HG03097 (cell line): ENCODE measurements around the gene SSRP1.
A peak's percentile ranks its signal among the peaks of the same experiment; 100 is the strongest.

Experiments used
- ATAC-seq: cut with Tn5 transposase; IDR thresholded peaks from one replicate; pipeline ENCODE4 v1.9.1; 2021; ENCODE audit not compliant: unreplicated experiment, low FRiP score

SSRP1 gene

DNA sequence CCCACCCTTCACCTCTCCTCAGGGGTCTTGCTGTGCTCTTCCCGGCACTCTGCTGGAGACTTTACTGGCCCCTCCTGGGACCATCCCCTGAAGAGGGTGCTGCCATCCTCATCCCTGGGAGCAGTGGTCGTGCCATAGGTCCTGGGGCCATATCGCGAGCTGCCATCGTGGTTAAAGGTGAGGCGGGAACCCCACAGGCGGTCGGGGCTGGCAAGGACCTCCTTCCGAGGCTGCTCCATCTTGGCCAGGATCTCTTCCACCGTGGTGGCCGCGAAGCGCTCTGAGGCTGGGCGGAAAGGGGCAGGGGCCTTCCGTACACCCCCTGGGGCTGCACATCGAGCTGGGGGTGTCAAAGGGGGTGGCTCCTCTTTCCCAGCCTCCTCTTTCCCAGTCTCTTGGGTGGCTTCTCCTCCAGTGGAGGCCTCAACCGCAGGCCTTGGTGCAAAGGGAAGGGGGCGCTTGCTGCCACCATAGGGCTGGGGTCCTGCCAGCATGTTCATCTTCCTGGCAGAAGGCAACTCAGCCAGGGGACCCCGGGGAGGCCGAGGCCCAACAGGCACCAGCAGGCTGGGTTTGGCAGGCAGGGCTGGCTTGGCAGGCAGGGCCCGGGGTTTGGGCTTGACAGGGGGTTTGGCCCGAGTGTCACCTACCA is 15.5 kb downstream of the SSRP1 start:
- ATAC-seq = no peak

DNA sequence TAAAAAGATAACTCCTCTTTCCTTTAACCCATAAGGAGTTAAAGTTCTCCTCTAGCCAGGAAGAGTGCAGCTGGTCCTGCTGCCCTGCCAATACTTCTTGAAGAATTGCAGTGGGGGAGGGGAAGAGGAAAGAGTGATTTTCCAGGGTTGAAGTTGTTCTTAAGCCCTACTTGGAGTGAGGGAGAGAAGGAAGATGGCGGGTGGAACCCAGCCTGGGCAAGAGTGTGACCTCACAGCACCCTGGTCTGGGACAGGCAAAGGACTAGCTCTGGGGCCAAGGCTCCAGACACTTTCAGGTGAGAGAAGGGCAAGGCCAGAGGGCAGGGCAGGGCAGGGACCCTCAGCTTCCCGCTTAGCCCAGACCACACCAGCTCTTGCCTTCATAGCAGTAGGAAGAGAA is 17.5 kb downstream of the SSRP1 start:
- ATAC-seq = no peak

DNA sequence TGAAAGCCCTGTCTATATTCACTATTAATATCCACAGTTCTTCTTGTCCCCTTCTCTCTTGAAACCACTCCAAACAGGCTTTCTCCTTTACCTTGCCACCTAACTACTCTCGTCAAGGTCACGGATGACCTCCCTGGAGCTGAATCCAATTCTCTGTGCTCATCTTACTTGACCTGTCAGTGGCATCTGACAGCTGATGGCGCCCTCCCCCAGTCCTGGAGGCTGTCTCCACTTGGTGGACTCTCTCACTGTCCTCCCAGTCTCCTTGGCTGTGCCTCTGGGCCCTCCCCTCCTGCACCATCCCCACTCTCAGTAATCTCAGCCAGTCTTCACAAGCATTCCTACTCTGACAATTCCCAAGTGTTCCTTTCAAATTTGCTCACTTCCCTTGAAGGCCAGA is 19.7 kb downstream of the SSRP1 start:
- no peak for ATAC-seq

DNA sequence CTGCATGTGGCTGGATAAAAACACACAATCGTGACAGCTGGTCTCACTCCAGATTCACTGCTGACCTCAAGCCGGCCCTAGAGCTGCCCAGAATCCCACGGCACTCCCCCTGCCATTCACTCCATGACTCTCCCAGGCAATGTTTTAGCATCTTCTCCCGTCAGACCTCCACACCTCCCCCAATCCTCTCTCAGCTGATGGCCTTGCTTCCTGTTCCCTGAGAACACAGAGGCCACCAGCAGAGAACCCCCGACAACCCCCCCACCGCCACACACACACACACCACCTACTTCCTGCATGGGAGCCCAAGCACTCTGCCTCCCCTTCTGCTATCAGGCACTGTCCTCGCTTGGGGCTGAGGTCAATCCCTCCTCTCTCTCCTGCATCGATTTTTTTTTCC is 20.2 kb downstream of the SSRP1 start:
- no peak for ATAC-seq

DNA sequence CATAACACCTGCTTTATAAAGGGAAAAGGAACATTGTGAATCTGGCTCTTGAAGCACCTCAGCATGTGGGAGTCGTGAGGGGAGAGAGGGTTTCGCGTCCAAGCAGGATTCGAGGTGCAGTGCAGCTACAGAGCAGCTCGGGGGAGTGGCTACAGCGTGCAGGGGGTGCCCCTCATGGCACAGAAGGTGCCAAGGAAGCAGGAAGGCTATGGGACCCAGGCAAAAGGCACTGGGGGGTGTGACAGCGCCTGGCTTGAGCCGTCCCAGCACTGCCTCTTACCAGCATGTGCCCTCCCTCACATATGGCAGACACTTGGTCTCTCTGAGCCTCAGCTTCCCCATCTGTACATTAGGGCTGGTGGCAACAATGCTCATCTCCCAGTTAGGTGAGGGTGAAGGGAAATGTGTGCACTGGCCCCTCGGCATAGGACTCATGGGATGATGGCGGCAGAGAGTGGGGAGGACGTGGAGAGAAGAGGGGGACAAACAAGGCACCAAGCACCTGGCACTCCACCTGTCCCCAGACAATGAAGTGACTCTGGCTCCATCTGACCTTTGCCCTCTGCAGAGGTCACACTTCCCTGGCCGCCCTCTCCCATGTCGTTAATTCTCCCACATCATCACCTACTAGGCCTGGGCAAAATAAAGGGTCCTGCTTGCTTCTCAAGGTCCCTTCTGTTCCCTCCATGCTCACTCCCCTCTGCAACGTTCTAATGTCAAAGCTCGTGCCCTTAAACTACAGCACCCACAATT is 21.3 kb downstream of the SSRP1 start:
- no peak for ATAC-seq

DNA sequence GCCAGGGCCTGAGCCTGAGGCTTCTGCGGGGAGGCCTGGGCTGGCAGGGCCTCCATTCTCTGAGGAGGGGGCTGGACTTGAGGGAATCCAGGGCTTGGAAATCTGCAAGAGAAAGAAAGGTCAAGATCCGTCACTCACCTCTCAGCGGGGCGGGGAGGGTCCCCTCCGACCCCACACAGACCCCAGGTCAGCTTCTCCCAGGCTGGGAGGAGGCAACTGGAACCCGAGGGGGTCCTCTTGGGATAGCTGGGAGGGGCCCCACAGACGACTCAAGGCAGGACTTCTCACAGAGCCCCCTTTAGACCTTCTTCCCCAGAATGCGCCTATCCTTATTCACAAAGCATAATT is 21.9 kb downstream of the SSRP1 start:
- no peak for ATAC-seq

DNA sequence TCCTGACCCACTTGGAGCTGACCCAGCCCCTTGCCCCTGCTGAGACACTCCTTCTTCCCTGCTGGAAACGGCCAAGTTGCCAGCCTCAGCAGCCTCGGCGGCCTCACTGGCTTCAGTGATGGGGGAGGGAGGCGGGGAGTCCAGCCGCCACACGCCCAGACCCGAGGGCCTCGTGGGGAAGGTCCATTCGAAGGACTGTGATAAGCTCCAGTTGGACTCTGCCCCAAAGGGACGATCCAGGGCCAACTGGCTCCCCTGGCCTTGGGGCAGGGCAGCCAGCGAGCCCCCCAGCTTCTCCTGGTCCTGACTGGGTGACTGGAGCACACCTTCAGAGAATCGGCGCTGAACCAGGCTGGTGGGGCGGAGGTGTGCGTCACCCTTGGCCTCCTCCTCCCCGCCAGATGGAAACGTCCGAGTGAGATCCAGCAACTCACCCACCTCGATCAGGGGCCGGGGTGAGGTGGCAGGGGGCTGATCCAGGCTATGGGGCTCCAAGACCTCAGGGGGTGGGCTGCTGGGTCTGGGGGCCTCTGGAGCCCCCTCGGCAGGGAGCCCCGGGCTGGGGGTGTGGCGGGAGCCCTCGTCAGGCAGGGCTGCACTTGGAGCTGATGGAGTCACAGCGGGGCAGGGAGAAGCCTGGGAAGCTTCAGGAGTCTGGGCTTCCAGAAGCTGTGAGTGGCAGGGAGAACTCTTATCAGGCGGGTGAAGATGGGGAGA is 22.5 kb downstream of the SSRP1 start:
- no peak for ATAC-seq

DNA sequence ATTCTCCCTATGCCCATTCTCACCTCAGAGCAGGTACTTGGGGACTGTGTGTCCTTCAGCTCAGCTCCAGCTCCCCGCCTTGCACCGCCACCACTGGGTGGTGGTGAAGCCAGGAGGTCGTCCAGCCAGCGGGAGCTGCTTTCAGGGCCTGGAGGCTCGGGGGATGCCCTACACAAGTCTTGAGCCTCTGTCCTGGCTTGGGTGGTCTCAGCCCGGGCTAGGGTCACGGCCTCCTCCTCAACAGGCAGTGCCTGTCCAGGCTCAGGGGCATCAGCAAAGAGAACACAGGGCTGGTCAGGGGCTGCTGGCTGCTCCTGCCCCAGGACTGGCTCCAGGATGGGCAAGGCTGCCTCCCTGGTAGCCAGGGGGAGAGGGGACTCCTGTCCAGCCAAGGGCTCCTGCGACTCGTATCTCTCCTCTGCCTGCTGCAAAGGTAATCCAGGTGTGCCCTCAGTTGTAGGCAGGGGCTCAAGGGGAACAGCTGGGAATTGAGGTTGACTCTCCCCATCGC is 23.1 kb downstream of the SSRP1 start:
- no peak for ATAC-seq

DNA sequence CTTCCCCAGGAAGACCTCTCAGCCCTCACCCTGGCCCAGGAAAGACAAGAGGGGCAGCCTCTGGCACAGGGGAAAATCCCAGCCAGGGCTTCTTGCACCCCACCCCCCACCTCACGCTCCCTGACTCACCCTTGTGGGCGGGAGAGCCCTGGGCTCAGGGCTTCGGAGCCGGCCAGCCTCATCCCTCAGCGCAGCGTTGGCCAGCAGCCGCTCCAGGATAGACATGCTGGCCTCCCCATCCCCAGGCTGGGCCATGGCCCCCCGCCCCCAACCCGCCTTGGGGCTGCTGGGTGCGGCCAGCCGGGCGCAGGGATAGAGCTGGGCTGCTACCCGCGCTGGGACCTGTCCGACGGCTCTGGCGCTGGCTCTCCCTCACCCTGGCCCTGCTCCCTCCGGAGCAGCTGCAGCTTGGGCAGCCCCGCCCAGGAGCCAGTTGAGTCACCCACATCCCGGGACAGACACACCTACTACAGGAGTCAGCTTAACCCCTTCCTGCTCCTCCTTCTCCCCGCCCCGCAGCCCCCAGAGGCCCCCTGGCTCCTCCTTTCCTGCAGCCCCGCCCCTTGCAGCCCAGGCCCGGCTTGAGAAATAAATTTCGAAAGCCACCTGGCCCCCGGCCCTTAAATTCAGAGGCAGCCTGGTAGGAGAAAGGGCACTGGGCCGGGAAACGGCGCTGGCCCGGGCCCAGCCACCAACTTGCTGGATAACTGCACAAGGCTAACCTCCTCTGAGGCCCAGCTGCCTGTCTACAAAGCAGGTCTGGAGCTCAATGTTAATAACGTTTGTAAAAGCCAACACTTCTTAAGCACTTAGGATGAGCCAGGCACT is 24.4 kb downstream of the SSRP1 start:
- ATAC-seq = peak; percentile 99

DNA sequence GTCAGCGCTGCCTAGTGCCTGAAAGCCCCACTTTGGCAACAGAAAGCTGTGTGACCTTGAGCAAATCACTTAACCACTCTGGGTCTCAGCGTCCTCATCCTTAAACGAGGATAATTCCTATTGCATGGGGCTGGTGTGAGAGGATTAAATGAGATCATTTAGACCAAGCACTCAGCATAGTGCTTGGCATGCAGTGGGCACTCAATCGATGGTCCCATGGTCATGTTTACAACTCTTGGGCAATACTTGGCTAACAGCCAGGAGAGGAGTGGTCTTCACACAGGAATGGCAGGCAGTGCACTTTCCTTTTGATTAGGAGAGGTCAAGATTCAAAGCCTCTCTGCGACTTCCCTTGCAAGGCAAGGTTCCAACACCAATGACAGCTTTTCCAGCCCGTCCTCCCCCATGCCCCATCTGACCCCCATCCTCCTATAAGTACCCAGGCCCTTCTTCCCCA is 25.0 kb downstream of the SSRP1 start:
- no peak for ATAC-seq

DNA sequence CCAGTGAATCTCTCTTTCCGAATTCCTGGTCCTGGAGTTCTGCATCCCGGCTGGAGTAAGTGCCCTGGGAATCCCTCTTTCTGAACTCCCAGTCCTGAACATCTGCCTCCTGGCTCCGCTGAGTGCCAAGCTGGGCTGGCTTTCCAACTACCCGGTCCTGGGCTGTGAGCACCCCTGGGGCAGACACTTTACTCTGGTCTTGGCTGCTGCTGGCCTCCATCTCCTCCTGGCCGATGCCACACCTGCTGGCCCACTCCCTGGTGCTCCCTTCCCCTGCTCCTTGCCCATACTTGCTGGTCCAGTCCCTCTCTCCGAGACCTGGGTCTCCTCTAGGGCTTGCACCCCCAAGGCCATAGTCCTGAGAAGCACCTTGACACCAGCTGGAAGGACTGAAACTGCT is 25.6 kb downstream of the SSRP1 start:
- no peak for ATAC-seq

DNA sequence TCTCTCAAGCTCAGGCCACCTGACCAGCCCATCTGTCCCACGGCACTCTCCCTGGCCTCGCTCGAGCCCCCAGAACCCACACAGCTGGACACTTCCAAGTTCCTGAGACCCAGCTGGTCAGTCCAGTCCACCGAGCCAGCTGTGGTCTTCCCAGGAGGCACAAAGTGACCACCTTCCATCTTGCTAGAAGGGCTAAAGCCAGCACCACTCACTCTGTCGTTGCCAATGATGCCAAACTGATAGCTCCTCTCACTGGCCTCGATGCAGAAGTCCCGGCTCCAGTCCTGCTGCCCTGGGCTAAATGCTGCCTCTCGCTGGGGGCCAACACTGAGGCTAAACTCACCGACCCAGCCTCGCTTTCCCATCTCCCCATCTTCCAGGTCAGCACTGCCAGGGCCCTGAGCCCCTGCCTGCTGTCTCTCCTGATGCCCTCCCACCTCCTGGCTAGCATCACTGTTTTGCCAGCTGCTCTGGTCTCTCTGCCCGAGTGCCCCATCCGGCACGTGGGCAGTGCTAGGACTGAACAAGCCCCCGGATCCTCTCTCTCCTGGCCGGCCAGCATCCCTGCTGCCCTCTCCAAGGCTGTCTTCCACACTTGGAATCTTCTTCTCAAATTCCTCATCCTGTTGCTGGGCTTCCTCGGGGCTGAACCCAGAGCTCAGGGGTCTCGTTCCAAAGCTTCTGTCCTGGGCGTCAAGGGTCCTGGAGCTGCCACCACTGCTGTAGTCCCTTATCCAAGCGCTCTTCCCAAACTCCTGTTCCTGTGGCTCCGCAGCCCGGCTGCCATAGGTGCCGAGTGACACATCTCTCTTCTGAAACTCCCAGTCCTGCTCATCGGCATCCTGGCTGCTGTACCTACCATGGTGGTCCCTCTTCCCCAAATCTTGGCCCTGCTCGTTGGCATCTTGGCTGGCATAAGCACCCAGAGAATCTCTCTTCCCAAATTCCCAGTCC is 26.3 kb downstream of the SSRP1 start:
- ATAC-seq = no peak

DNA sequence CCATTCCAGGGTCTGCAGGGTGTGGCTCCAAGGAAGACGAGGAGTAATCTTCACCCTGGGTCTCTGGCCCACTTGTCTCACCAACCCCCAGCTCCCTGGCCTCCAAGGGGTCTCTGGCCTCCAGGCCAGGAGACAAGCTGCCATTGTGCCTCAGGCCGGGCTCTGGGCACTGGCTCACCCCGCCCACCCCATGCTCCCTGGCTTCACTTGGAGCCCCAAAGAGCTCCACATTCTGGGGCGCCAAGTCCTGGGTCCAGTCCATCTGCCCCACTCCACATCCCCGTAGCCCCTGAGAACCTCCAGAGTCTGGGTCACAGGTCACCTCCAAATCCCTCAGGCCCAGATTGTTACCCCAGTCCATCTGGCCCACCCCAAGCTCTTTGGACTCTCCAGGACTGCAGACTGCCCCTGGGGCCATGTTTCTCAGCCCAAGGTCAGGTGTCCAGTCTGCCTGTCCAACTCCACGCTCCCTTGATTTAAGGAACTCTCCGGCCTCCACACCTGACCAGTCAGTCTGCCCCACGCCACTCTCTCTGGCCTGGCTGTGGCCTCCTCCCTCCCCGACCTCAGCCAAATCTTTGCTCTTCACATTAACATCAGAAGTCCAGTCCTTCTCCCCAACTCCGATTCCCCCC is 27.1 kb downstream of the SSRP1 start:
- ATAC-seq = no peak

DNA sequence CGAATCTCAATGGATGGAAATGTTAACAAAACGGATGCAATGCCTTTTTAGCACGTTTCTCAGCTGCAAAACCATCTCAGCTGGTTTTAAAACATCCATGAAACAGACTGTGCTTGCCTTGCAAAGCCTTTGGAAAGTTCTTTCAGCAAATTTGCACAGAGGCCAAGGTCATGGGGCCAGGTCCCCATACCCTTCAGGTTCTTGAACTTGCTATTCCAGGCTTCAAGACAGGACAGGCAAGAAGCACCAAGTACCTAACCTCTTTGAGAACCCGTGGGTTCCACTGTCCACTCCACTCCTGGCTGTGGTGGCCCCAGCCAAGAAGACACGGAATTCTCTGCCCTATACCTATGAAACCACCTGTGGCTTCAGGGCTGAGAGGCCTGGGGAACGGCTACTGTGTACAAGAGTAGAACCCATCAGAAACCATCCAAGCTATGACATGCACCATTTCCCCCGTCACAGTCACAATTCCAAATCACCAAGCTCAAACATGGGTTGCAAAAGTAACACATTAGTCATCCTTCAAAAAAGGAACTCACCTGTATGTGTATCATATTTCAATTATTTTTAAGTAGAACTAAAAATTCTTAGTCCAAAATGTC is 27.9 kb downstream of the SSRP1 start:
- no peak for ATAC-seq

DNA sequence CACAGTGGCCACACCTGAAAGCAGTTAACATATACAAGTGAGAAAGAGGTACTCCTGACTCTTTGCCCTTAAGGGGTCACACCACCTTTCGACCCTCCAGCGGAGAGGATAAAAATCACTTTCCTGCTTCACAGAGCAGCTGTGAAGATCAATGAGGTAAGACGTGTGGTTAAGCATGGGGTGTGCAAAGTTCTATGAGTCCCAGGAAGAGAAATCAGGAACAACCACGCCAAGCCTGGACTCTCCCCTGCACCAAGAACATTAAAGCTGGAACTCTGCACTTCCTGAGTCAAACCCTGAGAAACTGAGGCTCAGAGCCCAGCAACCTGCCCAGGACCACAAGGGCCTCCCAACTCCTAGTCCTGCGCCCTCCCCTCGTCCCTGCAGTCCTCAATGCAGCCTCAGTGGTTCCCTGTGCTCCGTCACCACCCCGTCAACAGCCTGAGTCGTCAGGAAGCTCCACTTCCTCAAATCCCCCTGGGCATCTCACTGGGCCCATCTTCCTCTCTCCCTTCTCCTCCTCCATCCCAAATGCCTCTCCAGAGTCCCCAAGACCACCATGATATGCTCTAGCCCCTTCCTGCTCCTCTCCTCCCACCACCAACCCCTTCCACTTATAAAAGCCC is 28.6 kb downstream of the SSRP1 start:
- no peak for ATAC-seq

DNA sequence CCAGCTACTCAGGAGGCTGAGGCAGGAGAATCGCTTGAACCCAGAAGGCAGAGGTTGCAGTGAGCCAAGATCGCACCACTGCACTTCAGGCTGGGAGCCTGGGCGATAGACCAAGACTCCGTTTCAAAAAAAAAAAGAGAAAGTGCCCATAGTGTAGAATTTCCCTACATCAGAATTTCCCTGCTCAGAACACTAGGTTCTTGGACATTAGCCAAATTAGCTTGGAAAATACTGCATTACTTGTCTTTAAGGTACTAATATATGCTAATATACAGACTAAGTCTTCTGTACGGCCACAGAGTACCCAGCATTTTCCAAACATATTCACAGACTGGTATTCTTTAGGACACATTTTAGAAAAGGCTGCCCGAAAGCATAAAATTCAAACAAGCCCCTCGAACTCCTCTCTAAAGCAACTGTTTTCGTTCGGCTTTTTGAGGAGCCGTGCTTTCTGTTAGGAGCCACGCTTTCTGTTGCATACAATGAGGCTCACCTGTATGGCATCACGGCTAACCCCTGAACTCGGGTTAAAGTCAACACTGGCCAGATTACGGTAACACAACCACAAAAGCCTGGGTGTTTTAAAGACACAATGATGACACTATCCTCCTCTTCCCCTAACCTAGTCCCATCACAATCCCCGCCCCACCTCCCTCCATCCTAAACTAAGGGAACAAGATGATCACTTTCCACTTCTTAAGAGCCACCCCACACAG is 29.4 kb downstream of the SSRP1 start:
- ATAC-seq = no peak

DNA sequence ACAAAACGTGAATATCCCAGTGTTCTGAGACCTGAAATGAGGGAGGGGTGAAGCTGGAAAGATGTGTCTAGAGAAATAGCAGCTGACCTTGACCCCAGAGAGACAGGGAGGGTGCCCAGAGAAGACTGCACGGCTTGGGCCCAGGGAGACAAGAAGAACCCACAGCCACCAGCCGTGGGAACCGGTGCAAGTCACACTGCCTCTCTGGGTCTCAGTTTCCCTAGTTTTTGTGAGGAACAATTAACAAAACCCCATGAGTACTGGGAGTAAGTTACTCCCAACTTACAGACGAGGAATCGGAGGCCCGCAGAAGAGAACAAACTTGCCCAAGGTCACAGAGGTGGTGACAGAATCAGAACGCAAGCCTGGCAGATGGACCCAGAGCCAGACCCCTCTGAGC is 30.2 kb downstream of the SSRP1 start:
- no peak for ATAC-seq
